Neural crest cell (in vitro differentiated cells): ENCODE results near the gene IQGAP1. TPM values are rescaled to one million over a fixed set of nuclear protein-coding genes. Genes with fewer than 3 reads are reported as not detected.
"Not testable (repeated sequence)": the region's sequence is repeated elsewhere in the genome, so short reads cannot be mapped to it uniquely, and the experiment has no call there.

Experiments used
- DNase-seq: peaks from one replicate; pipeline ENCODE4 v3.0.0; 2021; ENCODE audit warnings: low read depth, mixed read lengths, low spot score
- H3K27ac Mint-ChIP-seq: one replicate; pipeline ENCODE4 v1.8.0; 2021; ENCODE audit warnings: mild to moderate bottlenecking, mixed read lengths; ENCODE audit not compliant: unreplicated experiment
- H3K27me3 Mint-ChIP-seq: 2 replicates; pipeline ENCODE4 v1.8.0; 2021; ENCODE audit warnings: low read depth, mild to moderate bottlenecking, mixed read lengths
- H3K36me3 Mint-ChIP-seq: 2 replicates; pipeline ENCODE4 v1.8.0; 2021; ENCODE audit warnings: low read depth, mild to moderate bottlenecking, mixed read lengths
- H3K4me1 Mint-ChIP-seq: 2 replicates; pipeline ENCODE4 v1.8.0; 2021; ENCODE audit warnings: mixed read lengths
- H3K4me3 Mint-ChIP-seq: one replicate; pipeline ENCODE4 v1.8.0; 2021; ENCODE audit warnings: mild to moderate bottlenecking, mixed read lengths
- H3K9me3 Mint-ChIP-seq: 2 replicates; pipeline ENCODE4 v1.8.0; 2021; ENCODE audit warnings: mixed read lengths
- total RNA-seq: library from RNA; stranded (reverse); gene quantifications from 2 replicates; pipeline ENCODE4 v1.2.1, GENCODE V29; 2021
- TF ChIP-seq, protein P1 (sequence below): fragments of 200-600 bp; sonication (generic); conservative IDR thresholded peaks from 2 replicates; pipeline ENCODE4 v1.5.0; 2021; ENCODE audit warnings: antibody characterized with exemption, mild to moderate bottlenecking

IQGAP1 gene
- total RNA-seq, 1 donor from 2014 or later = 46.1 TPM

DNA sequence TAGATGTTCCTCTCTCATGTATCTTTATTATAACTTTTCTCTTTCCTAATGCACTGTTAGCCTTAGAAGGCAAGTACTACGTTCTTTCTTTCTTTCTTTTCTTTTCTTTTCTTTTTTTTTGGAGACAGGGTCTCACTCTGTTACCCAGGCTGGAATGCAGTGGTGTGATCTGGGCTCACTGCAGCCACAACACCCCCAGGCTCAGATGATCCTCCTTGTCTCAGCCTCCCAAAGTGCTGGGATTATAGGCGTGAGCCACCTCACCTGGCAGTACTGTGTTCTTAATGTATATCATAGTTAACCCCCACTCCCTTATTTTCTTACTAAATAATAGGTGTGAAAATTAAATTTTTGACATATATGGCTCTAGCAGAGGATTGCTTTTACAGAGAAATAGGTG lies 23.1 kb downstream of the IQGAP1 start:
- Mint-ChIP-seq H3K9me3 (peaks cover 2% of the 10 kb centered on the region), H3K36me3 (peaks cover 6% of the 10 kb centered on the region), H3K4me1 (peaks cover 24% of the 10 kb centered on the region), H3K4me3 (no peak overlapping the region), H3K27ac (no peak overlapping the region), H3K27me3 (no peaks in the 10 kb centered on the region)
- DNase-seq = no peak
- TF ChIP-seq, protein P1, sequence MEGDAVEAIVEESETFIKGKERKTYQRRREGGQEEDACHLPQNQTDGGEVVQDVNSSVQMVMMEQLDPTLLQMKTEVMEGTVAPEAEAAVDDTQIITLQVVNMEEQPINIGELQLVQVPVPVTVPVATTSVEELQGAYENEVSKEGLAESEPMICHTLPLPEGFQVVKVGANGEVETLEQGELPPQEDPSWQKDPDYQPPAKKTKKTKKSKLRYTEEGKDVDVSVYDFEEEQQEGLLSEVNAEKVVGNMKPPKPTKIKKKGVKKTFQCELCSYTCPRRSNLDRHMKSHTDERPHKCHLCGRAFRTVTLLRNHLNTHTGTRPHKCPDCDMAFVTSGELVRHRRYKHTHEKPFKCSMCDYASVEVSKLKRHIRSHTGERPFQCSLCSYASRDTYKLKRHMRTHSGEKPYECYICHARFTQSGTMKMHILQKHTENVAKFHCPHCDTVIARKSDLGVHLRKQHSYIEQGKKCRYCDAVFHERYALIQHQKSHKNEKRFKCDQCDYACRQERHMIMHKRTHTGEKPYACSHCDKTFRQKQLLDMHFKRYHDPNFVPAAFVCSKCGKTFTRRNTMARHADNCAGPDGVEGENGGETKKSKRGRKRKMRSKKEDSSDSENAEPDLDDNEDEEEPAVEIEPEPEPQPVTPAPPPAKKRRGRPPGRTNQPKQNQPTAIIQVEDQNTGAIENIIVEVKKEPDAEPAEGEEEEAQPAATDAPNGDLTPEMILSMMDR = no peak

DNA sequence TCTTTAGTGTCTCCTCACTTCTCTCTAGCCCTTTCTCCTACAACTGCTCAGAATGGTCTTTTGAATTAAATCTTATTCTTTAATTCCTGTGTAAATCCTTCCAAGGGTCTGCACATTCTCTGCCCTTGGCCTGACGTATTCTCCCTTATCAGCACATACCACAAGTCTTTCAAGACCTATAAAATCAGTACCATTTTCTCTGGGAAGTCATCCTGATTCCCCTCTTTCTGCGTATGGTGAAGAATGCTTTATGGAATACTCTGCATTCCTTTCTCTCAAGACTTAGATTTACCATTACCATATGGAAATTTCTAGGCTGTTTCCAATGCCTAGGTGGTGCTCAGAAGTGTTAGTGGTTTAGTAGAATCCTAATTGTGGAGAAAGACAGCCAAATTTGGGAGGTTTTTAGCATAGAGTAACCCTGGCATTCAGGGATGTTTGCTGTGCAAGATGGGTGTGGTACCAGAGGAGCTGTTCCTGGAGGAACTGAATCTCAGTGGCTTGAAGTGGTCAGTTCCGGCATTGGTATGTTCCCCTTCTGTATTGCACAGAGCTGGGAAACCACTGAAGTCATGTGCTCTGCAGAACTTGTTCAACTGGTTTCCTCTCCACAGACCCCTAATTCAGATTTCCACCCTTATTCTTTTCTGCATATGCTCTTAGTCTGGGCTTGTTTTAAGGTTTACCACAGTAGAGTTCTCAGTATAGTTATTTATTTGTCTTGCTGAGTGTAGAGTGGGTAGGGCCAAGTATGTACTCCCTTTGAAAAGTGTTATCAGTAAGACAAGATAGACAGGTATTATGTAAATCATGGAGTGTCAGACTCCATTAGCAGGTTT lies 24.5 kb downstream of the IQGAP1 start:
- no peaks in the 10 kb centered on the region for H3K27me3 Mint-ChIP-seq
- TF ChIP-seq, protein P1 = no peak
- peaks cover 2% of the 10 kb centered on the region for H3K9me3 Mint-ChIP-seq
- H3K27ac Mint-ChIP-seq = no peak overlapping the region
- H3K4me1 Mint-ChIP-seq = peaks cover 24% of the 10 kb centered on the region
- peaks cover 12% of the 10 kb centered on the region for H3K36me3 Mint-ChIP-seq
- no peak overlapping the region for H3K4me3 Mint-ChIP-seq
- no peak for DNase-seq

DNA sequence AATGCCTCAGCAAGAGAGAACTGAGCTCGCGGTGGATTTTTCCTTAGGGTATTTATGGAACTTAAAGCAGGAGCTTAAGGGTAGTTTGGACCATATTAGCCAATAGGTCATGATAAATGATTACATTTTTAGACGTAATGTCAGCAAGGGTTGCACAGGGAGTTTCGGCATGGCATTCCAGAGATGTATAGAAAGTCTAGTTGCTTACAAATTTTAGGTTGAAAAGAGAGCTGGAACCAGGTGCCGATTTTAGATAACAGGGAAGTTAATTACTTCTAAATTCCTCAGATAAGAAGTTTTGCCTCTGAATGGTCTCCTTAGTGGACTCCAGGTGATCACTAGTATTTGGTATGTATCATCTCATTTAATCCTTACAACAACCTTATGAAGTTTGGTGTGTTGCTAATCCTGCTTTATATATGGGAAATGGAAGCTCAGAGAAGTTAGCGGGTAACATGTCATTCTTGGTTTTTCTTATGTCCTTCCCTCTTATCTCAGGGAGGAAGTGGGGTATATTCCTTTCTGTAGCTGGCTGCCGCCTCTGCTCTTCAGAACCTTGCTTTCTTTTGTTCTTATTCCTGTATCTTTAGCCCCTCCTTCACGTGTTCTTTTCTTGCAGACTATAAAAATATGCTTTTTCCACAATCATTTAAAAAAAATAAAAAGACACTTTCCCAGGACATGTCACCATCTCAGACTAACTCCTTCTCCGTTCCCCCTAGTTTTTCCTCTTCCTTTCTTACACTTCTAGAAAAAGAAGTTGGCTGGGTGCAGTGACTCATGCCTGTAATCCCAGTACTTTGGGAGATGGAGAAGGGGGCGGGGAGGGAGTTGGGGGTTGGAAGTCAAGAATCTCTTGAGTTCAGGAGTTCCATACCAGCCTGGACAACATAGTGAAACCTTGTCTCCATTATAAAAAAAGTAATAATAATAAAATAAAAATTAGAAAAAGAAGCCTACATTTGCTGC lies 25.7 kb downstream of the IQGAP1 start:
- H3K9me3 Mint-ChIP-seq = peaks cover 2% of the 10 kb centered on the region
- no peaks in the 10 kb centered on the region for H3K27me3 Mint-ChIP-seq
- DNase-seq = no peak
- TF ChIP-seq, protein P1 = no peak
- H3K4me3 Mint-ChIP-seq = no peak overlapping the region
- H3K36me3 Mint-ChIP-seq = peaks cover 12% of the 10 kb centered on the region
- peaks cover 18% of the 10 kb centered on the region for H3K4me1 Mint-ChIP-seq
- peak overlapping the region; percentile 86 for H3K27ac Mint-ChIP-seq

DNA sequence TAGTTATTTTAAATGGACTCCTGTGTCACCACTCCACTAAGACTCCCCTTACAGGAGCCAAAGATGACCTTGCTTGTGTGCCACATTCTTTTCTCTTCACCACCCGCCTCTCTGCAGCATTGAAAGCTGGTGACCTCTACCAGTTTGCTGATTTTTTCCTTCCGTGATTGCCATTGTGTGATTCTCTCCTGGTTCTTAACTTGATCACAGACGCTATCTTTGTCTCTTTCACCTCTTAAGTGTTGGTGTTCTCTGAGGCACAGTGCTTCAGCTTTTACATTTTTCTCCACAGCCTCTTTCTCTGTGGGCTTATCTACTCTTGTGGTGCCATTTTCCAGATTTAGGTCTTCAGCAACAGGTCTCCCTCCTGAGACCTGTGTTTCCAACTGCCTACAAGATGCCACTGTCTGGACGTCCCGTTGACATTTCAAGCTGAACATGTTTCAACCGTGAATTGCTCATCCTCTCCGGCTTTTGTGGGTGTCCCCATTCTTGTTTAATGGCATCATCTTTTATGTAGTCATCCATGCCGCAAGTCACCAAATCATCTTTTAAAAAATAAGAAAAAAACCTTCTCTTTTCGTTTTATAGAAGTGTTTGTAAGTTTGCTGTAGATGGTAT lies 26.5 kb downstream of the IQGAP1 start:
- Mint-ChIP-seq H3K27ac (no peak overlapping the region), H3K4me1 (peaks cover 18% of the 10 kb centered on the region), H3K27me3 (no peaks in the 10 kb centered on the region), H3K4me3 (no peak overlapping the region), H3K36me3 (peaks cover 12% of the 10 kb centered on the region), H3K9me3 (peaks cover 2% of the 10 kb centered on the region)
- DNase-seq = no peak
- TF ChIP-seq, protein P1 = no peak

DNA sequence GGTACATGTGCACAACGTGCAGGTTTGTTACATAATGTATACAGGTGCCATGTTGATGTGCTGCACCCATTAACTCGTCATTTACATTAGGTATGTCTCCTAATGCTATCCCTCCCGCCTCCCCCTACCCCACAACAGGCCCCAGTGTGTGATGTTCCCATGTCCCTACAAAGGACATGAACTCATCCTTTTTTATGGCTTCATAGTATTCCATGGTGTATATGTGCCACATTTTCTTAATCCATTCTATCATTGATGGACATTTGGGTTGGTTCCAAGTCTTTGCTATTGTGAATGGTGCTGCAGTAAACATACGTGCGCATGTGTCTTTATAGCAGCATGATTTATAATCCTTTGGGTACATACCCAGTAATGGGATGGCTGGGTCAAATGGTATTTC lies 28.0 kb downstream of the IQGAP1 start:
- peaks cover 22% of the 10 kb centered on the region for H3K4me1 Mint-ChIP-seq
- not testable (repeated sequence) for H3K4me3 Mint-ChIP-seq, H3K9me3 Mint-ChIP-seq, H3K27me3 Mint-ChIP-seq, H3K36me3 Mint-ChIP-seq, H3K27ac Mint-ChIP-seq, DNase-seq
